ENCODE data around the gene SEL1L3. TPM values are rescaled to one million over a fixed set of nuclear protein-coding genes. Genes with fewer than 3 reads are reported as not detected.

SEL1L3 gene
- total RNA-seq, 2 experiments from 2014 or later = 47.6 to 63.4 TPM

GRCh38 chr4:25839233-25839632, 23.6 kb downstream of the SEL1L3 start:
- peaks cover 28% of the 10 kb centered on the region for H3K36me3 Mint-ChIP-seq (ENCODE audit: low read depth)
- H3K4me1 Mint-ChIP-seq = peaks cover 30% of the 10 kb centered on the region
- no peak overlapping the region for H3K4me3 Mint-ChIP-seq
- H3K9me3 Mint-ChIP-seq = no peaks in the 10 kb centered on the region
- no peaks in the 10 kb centered on the region for H3K27me3 Mint-ChIP-seq
- POLR2A ChIA-PET = no interaction called here
- H3K27ac Mint-ChIP-seq = no peak overlapping the region
- CTCF ChIA-PET = no interaction called here
- no peak for DNase-seq

- POLR2A ChIA-PET = no interaction called here
- CTCF ChIA-PET = no interaction called here
- Mint-ChIP-seq H3K27ac (no peak overlapping the region), H3K36me3 (ENCODE audit: low read depth) (peaks cover 22% of the 10 kb centered on the region), H3K9me3 (no peaks in the 10 kb centered on the region), H3K27me3 (no peaks in the 10 kb centered on the region), H3K4me1 (peaks cover 23% of the 10 kb centered on the region), H3K4me3 (no peak overlapping the region)
- DNase-seq = no peak
Measured at GRCh38 chr4:25838526-25838925, 24.3 kb downstream of the SEL1L3 start.

GRCh38 chr4:25837107-25837506, 25.7 kb downstream of the SEL1L3 start:
- no peaks in the 10 kb centered on the region for H3K27me3 Mint-ChIP-seq
- no peak overlapping the region for H3K4me3 Mint-ChIP-seq
- POLR2A ChIA-PET = no interaction called here
- peaks cover 24% of the 10 kb centered on the region for H3K36me3 Mint-ChIP-seq (ENCODE audit: low read depth)
- DNase-seq = no peak
- no peak overlapping the region for H3K27ac Mint-ChIP-seq
- CTCF ChIA-PET = interaction anchor here (0.6 to 1.6 kb wide), 6 partner anchors 14 to 918 kb away, joined by 3 to 4 read pairs (median 3); no protein-coding TSS in a partner anchor
- peaks cover 9% of the 10 kb centered on the region for H3K4me1 Mint-ChIP-seq
- H3K9me3 Mint-ChIP-seq = no peaks in the 10 kb centered on the region

- no peak for DNase-seq
- no peaks in the 10 kb centered on the region for H3K9me3 Mint-ChIP-seq
- no peak overlapping the region for H3K27ac Mint-ChIP-seq
- CTCF ChIA-PET = no interaction called here
- H3K4me1 Mint-ChIP-seq = peaks cover 1% of the 10 kb centered on the region
- no peaks in the 10 kb centered on the region for H3K27me3 Mint-ChIP-seq
- POLR2A ChIA-PET = no interaction called here
- H3K4me3 Mint-ChIP-seq = no peak overlapping the region
- H3K36me3 Mint-ChIP-seq (ENCODE audit: low read depth) = peaks cover 36% of the 10 kb centered on the region
Measured at GRCh38 chr4:25835384-25835783, 27.4 kb downstream of the SEL1L3 start.

GRCh38 chr4:25834411-25835107, 28.2 kb downstream of the SEL1L3 start:
- ChIA-PET POLR2A (no interaction called here), CTCF (interaction anchor here (1.8 kb wide), 1 partner anchor 9 kb away, joined by 4 read pairs; no protein-coding TSS in a partner anchor)
- Mint-ChIP-seq H3K4me3 (no peak overlapping the region), H3K27me3 (no peaks in the 10 kb centered on the region), H3K27ac (no peak overlapping the region), H3K4me1 (peaks cover 1% of the 10 kb centered on the region), H3K9me3 (no peaks in the 10 kb centered on the region), H3K36me3 (ENCODE audit: low read depth) (peaks cover 43% of the 10 kb centered on the region)
- no peak for DNase-seq

- Mint-ChIP-seq H3K27ac (no peak overlapping the region), H3K27me3 (no peaks in the 10 kb centered on the region), H3K36me3 (ENCODE audit: low read depth) (peaks cover 38% of the 10 kb centered on the region), H3K4me3 (no peak overlapping the region), H3K4me1 (peaks cover 1% of the 10 kb centered on the region), H3K9me3 (no peaks in the 10 kb centered on the region)
- ChIA-PET CTCF (no interaction called here), POLR2A (no interaction called here)
- DNase-seq = no peak
Measured at GRCh38 chr4:25830548-25830947, 32.2 kb downstream of the SEL1L3 start.

GRCh38 chr4:25827897-25828296, 34.9 kb downstream of the SEL1L3 start:
- POLR2A ChIA-PET = no interaction called here

GRCh38 chr4:25827373-25827772, 35.4 kb downstream of the SEL1L3 start:
- ChIA-PET POLR2A (no interaction called here), CTCF (interaction anchor here (1.3 to 1.7 kb wide), 2 partner anchors 14 to 28 kb away, joined by 5 read pairs; no protein-coding TSS in a partner anchor)
- Mint-ChIP-seq H3K27me3 (no peaks in the 10 kb centered on the region), H3K36me3 (ENCODE audit: low read depth) (peaks cover 32% of the 10 kb centered on the region), H3K27ac (no peak overlapping the region), H3K9me3 (no peaks in the 10 kb centered on the region), H3K4me3 (no peak overlapping the region), H3K4me1 (peaks cover 1% of the 10 kb centered on the region)
- no peak for DNase-seq

More at GRCh38 chr4:25827897-25828296, 34.9 kb downstream of the SEL1L3 start:
- H3K27ac Mint-ChIP-seq = no peak overlapping the region
- no peak overlapping the region for H3K4me3 Mint-ChIP-seq
- H3K4me1 Mint-ChIP-seq = peaks cover 1% of the 10 kb centered on the region
- H3K27me3 Mint-ChIP-seq = no peaks in the 10 kb centered on the region
- no peak for DNase-seq
- peaks cover 33% of the 10 kb centered on the region for H3K36me3 Mint-ChIP-seq (ENCODE audit: low read depth)
- CTCF ChIA-PET = interaction anchor here (0.6 to 1.7 kb wide), 3 partner anchors 14 to 98 kb away, joined by 3 to 5 read pairs (median 5); no protein-coding TSS in a partner anchor
- no peaks in the 10 kb centered on the region for H3K9me3 Mint-ChIP-seq

- Mint-ChIP-seq H3K9me3 (no peaks in the 10 kb centered on the region), H3K36me3 (ENCODE audit: low read depth) (peaks cover 32% of the 10 kb centered on the region), H3K4me3 (no peak overlapping the region), H3K4me1 (peaks cover 1% of the 10 kb centered on the region), H3K27ac (no peak overlapping the region), H3K27me3 (no peaks in the 10 kb centered on the region)
- DNase-seq = no peak
- ChIA-PET CTCF (interaction anchor here (1.2 to 1.6 kb wide), 3 partner anchors 8 to 29 kb away, joined by 3 to 6 read pairs (median 4); no protein-coding TSS in a partner anchor), POLR2A (no interaction called here)
Measured at GRCh38 chr4:25826074-25826752, 36.6 kb downstream of the SEL1L3 start.

GRCh38 chr4:25823632-25824031, 39.2 kb downstream of the SEL1L3 start:
- Mint-ChIP-seq H3K27me3 (no peaks in the 10 kb centered on the region), H3K27ac (no peak overlapping the region), H3K9me3 (no peaks in the 10 kb centered on the region), H3K36me3 (ENCODE audit: low read depth) (peaks cover 32% of the 10 kb centered on the region), H3K4me1 (no peaks in the 10 kb centered on the region), H3K4me3 (no peak overlapping the region)
- POLR2A ChIA-PET = no interaction called here
- no peak for DNase-seq
- CTCF ChIA-PET = interaction anchor here (0.6 to 1.2 kb wide), 3 partner anchors 10 to 514 kb away, joined by 3 to 4 read pairs (median 3); no protein-coding TSS in a partner anchor

GRCh38 chr4:25821899-25822298, 40.9 kb downstream of the SEL1L3 start:
- H3K4me1 Mint-ChIP-seq = no peaks in the 10 kb centered on the region

GRCh38 chr4:25821267-25821666, 41.5 kb downstream of the SEL1L3 start:
- CTCF ChIA-PET = no interaction called here
- H3K4me3 Mint-ChIP-seq = no peak overlapping the region
- POLR2A ChIA-PET = no interaction called here
- H3K27me3 Mint-ChIP-seq = no peaks in the 10 kb centered on the region
- DNase-seq = no peak
- no peak overlapping the region for H3K27ac Mint-ChIP-seq
- H3K36me3 Mint-ChIP-seq (ENCODE audit: low read depth) = peaks cover 43% of the 10 kb centered on the region
- no peaks in the 10 kb centered on the region for H3K9me3 Mint-ChIP-seq
- no peaks in the 10 kb centered on the region for H3K4me1 Mint-ChIP-seq

More at GRCh38 chr4:25821899-25822298, 40.9 kb downstream of the SEL1L3 start:
- POLR2A ChIA-PET = no interaction called here
- CTCF ChIA-PET = no interaction called here
- no peaks in the 10 kb centered on the region for H3K9me3 Mint-ChIP-seq
- no peaks in the 10 kb centered on the region for H3K27me3 Mint-ChIP-seq
- peaks cover 37% of the 10 kb centered on the region for H3K36me3 Mint-ChIP-seq (ENCODE audit: low read depth)
- H3K4me3 Mint-ChIP-seq = no peak overlapping the region
- DNase-seq = no peak
- H3K27ac Mint-ChIP-seq = no peak overlapping the region

GRCh38 chr4:25818876-25819275, 43.9 kb downstream of the SEL1L3 start:
- H3K27ac Mint-ChIP-seq = no peak overlapping the region
- H3K4me3 Mint-ChIP-seq = no peak overlapping the region
- no peaks in the 10 kb centered on the region for H3K9me3 Mint-ChIP-seq
- H3K27me3 Mint-ChIP-seq = no peaks in the 10 kb centered on the region
- peaks cover 45% of the 10 kb centered on the region for H3K36me3 Mint-ChIP-seq (ENCODE audit: low read depth)
- ChIA-PET CTCF (interaction anchor here (1.3 kb wide), 1 partner anchor 12 kb away, joined by 4 read pairs; no protein-coding TSS in a partner anchor), POLR2A (no interaction called here)
- H3K4me1 Mint-ChIP-seq = no peaks in the 10 kb centered on the region
- DNase-seq = no peak

All from activated CD4-positive, alpha-beta T cell treated with anti-CD3 and anti-CD28 coated beads, Interleukin-2, amount 10 ng/mL, durations not matched to agents 7 days and 5 days (primary cell).